ENCODE measurements around the gene GRK5. TPM values are rescaled to one million over a fixed set of nuclear protein-coding genes. Genes with fewer than 3 reads are reported as not detected.
A peak's percentile ranks its signal among the peaks of the same experiment; 100 is the strongest.

The GRK5 gene
- total RNA-seq, 4 donors from 2014 or later: 15.9 to 53.8 (median 18.4) TPM

- no peak for DNase-seq (ENCODE audit: low spot score)
- TF ChIP-seq CTCF (IDR thresholded peaks at IDR 0.05): no peak
- ATAC-seq (ENCODE audit: low FRiP score): no peak
Measured at GRCh38 chr10:119337796-119338432, 130.5 kb downstream of the GRK5 start.

- no peak for ATAC-seq (ENCODE audit: low FRiP score)
- no peak for TF ChIP-seq CTCF (IDR thresholded peaks at IDR 0.05)
- DNase-seq (ENCODE audit: low spot score): no peak
Measured at GRCh38 chr10:119339109-119339508, 131.7 kb downstream of the GRK5 start.

GRCh38 chr10:119340893-119341458 is 133.6 kb downstream of the GRK5 start:
- TF ChIP-seq CTCF (IDR thresholded peaks at IDR 0.05): no peak
- DNase-seq (ENCODE audit: low spot score) (no peak), ATAC-seq (ENCODE audit: low FRiP score) (peak; percentile 12)

GRCh38 chr10:119341459-119342301 is 134.3 kb downstream of the GRK5 start:
- TF ChIP-seq CTCF (IDR thresholded peaks at IDR 0.05): no peak
- ATAC-seq (ENCODE audit: low FRiP score) (peak; percentile 92), DNase-seq (ENCODE audit: low spot score) (no peak)

GRCh38 chr10:119342335-119342734 is 135.0 kb downstream of the GRK5 start:
- DNase-seq (ENCODE audit: low spot score) (no peak), ATAC-seq (ENCODE audit: low FRiP score) (no peak)
- TF ChIP-seq CTCF (IDR thresholded peaks at IDR 0.05): no peak

GRCh38 chr10:119343011-119343601 is 135.7 kb downstream of the GRK5 start:
- DNase-seq (ENCODE audit: low spot score) (no peak), ATAC-seq (ENCODE audit: low FRiP score) (no peak)
- no peak for TF ChIP-seq CTCF (IDR thresholded peaks at IDR 0.05)
